H1 (cell line): ENCODE data around the gene ZNF8. TPM values are rescaled to one million over a fixed set of nuclear protein-coding genes. Genes with fewer than 3 reads are reported as not detected.

Experiments
- CTCF ChIA-PET: fragments of 300-600 bp; sonication (Branson Sonifier 250); formaldehyde crosslinking; loops from one replicate; lab custom pipeline; 2021; ENCODE audit not compliant: partially characterized antibody; lab: Charles Lee
- POLR2A ChIA-PET: fragments of 300-600 bp; sonication (Branson Sonifier 250); formaldehyde crosslinking; loops from one replicate; lab custom pipeline; 2021; ENCODE audit warnings: inconsistent platforms; ENCODE audit not compliant: partially characterized antibody; lab: Charles Lee
- DNase-seq, 2 experiments: peaks; one replicate each; pipeline versions ENCODE4 v3.0.0 to v3.0.0-alpha.2; 2010 to 2022; ENCODE audit warnings: low spot score in 2 of 2, low read depth in 1 of 2, mixed read lengths in 1 of 2
- FAIRE-seq: peaks from 2 replicates; lab custom pipeline; 2011; peaks lifted over from hg19 to GRCh38; lab: Jason Lieb, UNC
- H2AFZ ChIP-seq: 2 replicates; pipeline ENCODE4 v1.8.1; 2012; ENCODE audit warnings: low read length, inconsistent platforms
- H2AK5ac ChIP-seq: 2 replicates; pipeline ENCODE4 v1.6.1; 2013; ENCODE audit warnings: low read depth, low read length
- H2BK120ac ChIP-seq: replicated peaks from 2 replicates; pipeline ENCODE3; 2013; ENCODE audit warnings: low read depth, low read length, inconsistent platforms
- H2BK12ac ChIP-seq: 2 replicates; pipeline ENCODE4 v1.6.1; 2013; ENCODE audit warnings: low read depth, low read length
- H2BK15ac ChIP-seq: 2 replicates; pipeline ENCODE4 v1.6.1; 2013; ENCODE audit warnings: low read length
- H2BK20ac ChIP-seq: 2 replicates; pipeline ENCODE4 v1.6.1; 2013; ENCODE audit warnings: low read length
- H2BK5ac ChIP-seq: 2 replicates; pipeline ENCODE4 v1.6.1; 2013; ENCODE audit warnings: low read depth, low read length
- H3K14ac ChIP-seq: 2 replicates; pipeline ENCODE4 v1.6.1; 2013; ENCODE audit warnings: inconsistent platforms; ENCODE audit not compliant: insufficient read length
- H3K18ac ChIP-seq: 2 replicates; pipeline ENCODE4 v1.6.1; 2013; ENCODE audit warnings: low read length; ENCODE audit errors: extremely low read depth
- H3K23ac ChIP-seq: 2 replicates; pipeline ENCODE4 v1.6.1; 2013; ENCODE audit warnings: inconsistent platforms; ENCODE audit not compliant: insufficient read length
- H3K23me2 ChIP-seq: 2 replicates; pipeline ENCODE4 v1.6.1; 2013; ENCODE audit warnings: low read depth, low read length
- H3K27ac ChIP-seq: 2 replicates; pipeline ENCODE4 v1.6.1; 2011; ENCODE audit warnings: low read depth, low read length, inconsistent platforms
- H3K27me3 ChIP-seq, 4 experiments: replicated peaks in 1 of 4; 1 replicate in 1 of 4; 2 replicates in 3 of 4; pipeline versions ENCODE4 v1.6.1 to v1.8.1; 2011 to 2013; ENCODE audit warnings: low read length in 3 of 4, mild to moderate bottlenecking in 3 of 4, inconsistent platforms in 2 of 4, mixed read lengths in 2 of 4, moderate library complexity in 1 of 4; ENCODE audit not compliant: control insufficient read depth in 3 of 4, insufficient read depth in 3 of 4; ENCODE audit errors: extremely low read depth in 1 of 4
- H3K36me3 ChIP-seq, 4 experiments: 2 replicates each; pipeline versions ENCODE4 v1.6.1 to v1.8.1; 2011 to 2013; ENCODE audit warnings: mild to moderate bottlenecking in 4 of 4, low read length in 3 of 4, moderate library complexity in 2 of 4, control low read depth in 1 of 4, inconsistent platforms in 1 of 4; ENCODE audit not compliant: insufficient read depth in 4 of 4, control insufficient read depth in 2 of 4
- H3K4ac ChIP-seq: replicated peaks from 2 replicates; pipeline ENCODE3; 2013; ENCODE audit warnings: low read length, low read depth, mixed read lengths, inconsistent platforms; ENCODE audit not compliant: insufficient read length
- H3K4me1 ChIP-seq, 4 experiments: replicated peaks in 1 of 4; 1 replicate in 1 of 4; 2 replicates in 3 of 4; pipeline versions ENCODE4 v1.6.1 to v1.8.1; 2011 to 2013; ENCODE audit warnings: low read length in 3 of 4, inconsistent platforms in 2 of 4, mixed read lengths in 1 of 4; ENCODE audit not compliant: insufficient read depth in 4 of 4, control insufficient read depth in 3 of 4
- H3K4me2 ChIP-seq, 2 experiments: 2 replicates each; pipeline versions ENCODE4 v1.6.1 to v1.8.1; 2011 to 2013; ENCODE audit warnings: low read depth in 2 of 2, low read length in 2 of 2, control low read depth in 1 of 2, inconsistent platforms in 1 of 2, mild to moderate bottlenecking in 1 of 2; ENCODE audit not compliant: insufficient read depth in 1 of 2
- H3K4me3 ChIP-seq, 4 experiments: fragments of 200-600, 300-600 bp in 1 of 4; sonication (generic), shearing (Covaris generic), sonication (Bioruptor Twin) in 1 of 4; 2 replicates each; pipeline versions ENCODE4 v1.5.1 to v1.8.1; 2011 to 2016; ENCODE audit warnings: low read length in 4 of 4, low read depth in 3 of 4, control low read depth in 2 of 4, inconsistent platforms in 2 of 4, mild to moderate bottlenecking in 2 of 4, mixed read lengths in 1 of 4, moderate library complexity in 1 of 4; ENCODE audit not compliant: insufficient read depth in 2 of 4; ENCODE audit errors: extremely low read depth in 1 of 4
- H3K56ac ChIP-seq: replicated peaks from 2 replicates; pipeline ENCODE3; 2013; ENCODE audit warnings: low read depth, mild to moderate bottlenecking, mixed read lengths, low read length, inconsistent platforms; ENCODE audit not compliant: insufficient read length
- H3K79me1 ChIP-seq: 2 replicates; pipeline ENCODE4 v1.6.1; 2013; ENCODE audit warnings: low read depth, low read length, control low read depth
- H3K79me2 ChIP-seq, 2 experiments: 2 replicates each; pipeline versions ENCODE4 v1.6.1 to v1.8.1; 2012 to 2013; ENCODE audit warnings: low read length in 2 of 2, mild to moderate bottlenecking in 2 of 2, inconsistent platforms in 1 of 2; ENCODE audit not compliant: insufficient read depth in 2 of 2, control insufficient read depth in 1 of 2
- H3K9ac ChIP-seq, 4 experiments: replicated peaks in 1 of 4; 1 replicate in 1 of 4; 2 replicates in 3 of 4; pipeline versions ENCODE4 v1.6.1 to v1.8.1; 2011 to 2013; ENCODE audit warnings: low read depth in 3 of 4, low read length in 3 of 4, control low read depth in 2 of 4, mild to moderate bottlenecking in 2 of 4, moderate library complexity in 2 of 4, inconsistent platforms in 1 of 4; ENCODE audit errors: extremely low read depth in 1 of 4
- H3K9me3 ChIP-seq, 2 experiments: 2 replicates each; pipeline versions ENCODE4 v1.6.1 to v1.8.1; 2012 to 2013; ENCODE audit warnings: mild to moderate bottlenecking in 2 of 2, moderate library complexity in 2 of 2, control low read depth in 1 of 2, inconsistent platforms in 1 of 2, low read depth in 1 of 2, low read length in 1 of 2, mixed read lengths in 1 of 2; ENCODE audit not compliant: insufficient read depth in 2 of 2
- H4K20me1 ChIP-seq, 2 experiments: replicated peaks in 1 of 2; 2 replicates each; pipeline versions ENCODE3 to v1.8.1; 2011 to 2013; ENCODE audit warnings: inconsistent platforms in 2 of 2, low read length in 2 of 2, mild to moderate bottlenecking in 1 of 2; ENCODE audit not compliant: insufficient read depth in 2 of 2, control insufficient read depth in 1 of 2
- H4K5ac ChIP-seq: 2 replicates; pipeline ENCODE4 v1.6.1; 2013; ENCODE audit warnings: low read length, low read depth, mixed read lengths, inconsistent platforms; ENCODE audit not compliant: insufficient read length
- H4K8ac ChIP-seq: 2 replicates; pipeline ENCODE4 v1.8.0; 2013; ENCODE audit warnings: mild to moderate bottlenecking, moderate library complexity, low read length, inconsistent platforms; ENCODE audit not compliant: insufficient read depth; ENCODE audit errors: extremely low read depth
- H4K91ac ChIP-seq: replicated peaks from 2 replicates; pipeline ENCODE3; 2013; ENCODE audit warnings: low read length, mixed read lengths, inconsistent platforms; ENCODE audit not compliant: insufficient read length
- CBX5 ChIP-seq: fragments of 300-800, 300-1000 bp; sonication (generic); IDR thresholded peaks from 2 replicates; pipeline ENCODE4 v1.7.1; 2016; ENCODE audit warnings: antibody characterized with exemption, low read length, low read depth
- CHD2 ChIP-seq: IDR thresholded peaks from 2 replicates; pipeline ENCODE4 v1.6.1; 2012; ENCODE audit warnings: low read length, improper control_type of control experiment
- CTBP2 ChIP-seq: IDR thresholded peaks from 2 replicates; pipeline ENCODE4 v1.7.0; 2011; ENCODE audit warnings: borderline replicate concordance, mild to moderate bottlenecking, moderate library complexity, mixed read lengths, low read length; ENCODE audit not compliant: insufficient read depth, insufficient read length
- EP300 ChIP-seq, 2 experiments: IDR thresholded peaks; 1 replicate in 1 of 2; 2 replicates in 1 of 2; pipeline ENCODE4 v1.6.1; 2011 to 2012; ENCODE audit warnings: low read depth in 2 of 2, low read length in 2 of 2, mild to moderate bottlenecking in 2 of 2, borderline replicate concordance in 1 of 2, inconsistent platforms in 1 of 2, moderate library complexity in 1 of 2
- KDM5A ChIP-seq: fragments of 200-600 bp; IDR thresholded peaks from 2 replicates; pipeline ENCODE4 v1.7.1; 2012; ENCODE audit warnings: mild to moderate bottlenecking, low read length, inconsistent platforms, mixed read lengths
- RXRA ChIP-seq: IDR thresholded peaks from 2 replicates; pipeline ENCODE4 v1.6.1; 2011; ENCODE audit warnings: low read depth, mild to moderate bottlenecking, low read length, moderate library complexity; ENCODE audit not compliant: insufficient read depth
- SP4 ChIP-seq: IDR thresholded peaks from 2 replicates; pipeline ENCODE4 v1.6.1; 2012; ENCODE audit warnings: low read length, inconsistent platforms
- TAF7 ChIP-seq: optimal IDR thresholded peaks from 2 replicates; pipeline ENCODE3; 2011; ENCODE audit warnings: low read depth, mild to moderate bottlenecking, inconsistent platforms, low read length, moderate library complexity, borderline replicate concordance
- WGBS, 2 experiments: shearing (Covaris generic) in 1 of 2; methylation state at CpG; one replicate each; pipeline versions ENCODE4 v1.1.6 to v1.1.7; 2013 to 2015; ENCODE audit warnings: low lambda C conversion rate in 2 of 2, mixed read lengths in 2 of 2, inconsistent platforms in 1 of 2, low coverage in 1 of 2, missing lambda C conversion rate in 1 of 2; ENCODE audit not compliant: insufficient replicate concordance in 2 of 2, insufficient coverage in 1 of 2, insufficient read length in 1 of 2; ENCODE audit errors: extremely low coverage in 1 of 2, missing lambda C conversion rate in 1 of 2; 5-methylcytosine and 5-hydroxymethylcytosine counted together
- polyA plus RNA-seq, 7 experiments: library from polyadenylated mRNA; depleted of rRNA in 3 of 7; stranded (reverse) in 5 of 7; unstranded in 2 of 7; fragments of >200 nt in 5 of 7; fragments of 200-250 nt in 2 of 7; gene quantifications; 1 replicate in 5 of 7; 2 replicates in 1 of 7; 4 replicates in 1 of 7; pipeline versions ENCODE4 v1.2.1 to v1.2.3, GENCODE V29; 2011 to 2013; ENCODE audit warnings: missing spikeins in 2 of 7, mixed read lengths in 2 of 7
- total RNA-seq: library from RNA; stranded (reverse); fragmentation: NEBNext Ultra II Directional; extraction: Animal tissue kit (Norgen Biotek cat#: 25700); gene quantifications from 2 replicates; pipeline ENCODE4 v1.2.1, GENCODE V29; 2021
- TF ChIP-seq, protein P1 (sequence below), 3 experiments: IDR thresholded peaks; 1 replicate in 2 of 3; 2 replicates in 1 of 3; pipeline versions ENCODE4 v1.5.1 to v1.6.1; 2011; ENCODE audit warnings: low read length in 3 of 3, mild to moderate bottlenecking in 3 of 3, inconsistent platforms in 2 of 3, low read depth in 1 of 3, moderate library complexity in 1 of 3; ENCODE audit not compliant: insufficient read depth in 1 of 3; ENCODE audit errors: control extremely low read depth in 1 of 3

ZNF8 gene
- total and polyA plus RNA-seq, 2 of the 8 experiments (the other 6 are each of a cell fraction or from before 2014, with no cell fraction given) = 9.2 to 21.5 TPM

DNA sequence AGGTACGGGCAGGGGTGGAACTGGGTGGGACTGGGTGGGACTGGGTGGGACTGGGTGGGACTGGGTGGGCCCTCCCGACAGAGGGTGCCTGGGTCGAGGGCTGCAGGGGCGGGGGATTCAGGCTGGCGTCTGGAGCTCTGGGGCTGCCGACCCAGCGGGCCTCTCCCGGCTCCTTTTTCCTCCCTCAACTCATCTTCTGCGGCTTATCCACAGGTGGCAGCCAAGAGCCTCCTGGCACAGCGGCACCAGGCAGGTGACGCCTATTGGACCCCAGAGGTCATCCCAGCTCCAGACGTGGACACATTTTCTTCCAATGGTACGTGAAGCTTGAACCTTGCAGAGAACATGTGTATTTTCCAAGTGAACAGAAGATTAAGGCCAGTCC lies 49.5 kb upstream of the ZNF8 start:
- Histone ChIP-seq H2BK5ac (peak overlapping the region; percentile 93), H2BK12ac (no peak overlapping the region), H4K8ac (peak overlapping the region; percentile 100), H4K5ac (peak overlapping the region; percentile 99), H2BK15ac (no peak overlapping the region), H3K9me3 (no peaks in the 10 kb centered on the region; a peak in 1 of 4 replicates), H3K18ac (peak overlapping the region; percentile 90; the same call in 1 of the 2 replicates), H3K14ac (no peak overlapping the region), H3K23ac (no peak overlapping the region), H3K79me1 (peaks cover 11% of the 10 kb centered on the region), H2BK20ac (no peak overlapping the region), H3K4ac (peak overlapping the region; percentile 94), H3K4me3 (peak overlapping the region; percentile 81 to 96 (median 90)), H3K27ac (peak overlapping the region; percentile 97), H3K56ac (peak overlapping the region; percentile 42), H2BK120ac (no peak overlapping the region), H3K27me3 (no peaks in the 10 kb centered on the region), H3K36me3 (peaks cover 28 to 44% (median 38%) of the 10 kb centered on the region in 4 experiments), H3K4me1 (peaks cover 3 to 14% (median 5%) of the 10 kb centered on the region in 4 experiments), H3K23me2 (peaks cover 10% of the 10 kb centered on the region), H4K91ac (peak overlapping the region; percentile 73), H4K20me1 (peaks cover 3 to 16% of the 10 kb centered on the region in 2 experiments), H2AFZ (no peak overlapping the region), H3K4me2 (peak overlapping the region; percentile 89 to 92), H2AK5ac (peak overlapping the region; percentile 98; the same call in 1 of the 2 replicates), H3K79me2 (peaks cover 12 to 42% of the 10 kb centered on the region in 2 experiments; a peak in 3 of 4 replicates), H3K9ac (peak overlapping the region; percentile 84 to 97 (median 95))
- CTCF ChIA-PET = interaction anchor here (0.6 to 2.7 kb wide), 10 partner anchors 9 to 143 kb away, joined by 3 to 12 read pairs (median 4); no protein-coding TSS in a partner anchor
- FAIRE-seq = no peak
- POLR2A ChIA-PET = interaction anchor here (0.5 to 4.1 kb wide), 45 partner anchors 9 to 550 kb away, joined by 3 to 52 read pairs (median 5); partner anchors contain the start of genes ZNF274, ZNF497, ZNF606 and ZNF8
- WGBS, 2 experiments = 8% methylated on average over 12 of the region's 13 CpGs; no CpG with 5 or more reads in 1 of the 2 experiments
- peak in 1 of 2 experiments; percentile 50 for DNase-seq
- TF ChIP-seq TAF7 (no peak), EP300 (IDR thresholded peaks at IDR 0.05; ENCODE audit: borderline replicate concordance in 1 of 2, low read depth in 2 of 2, low read length in 2 of 2) (no peak), CBX5 (no peak), KDM5A (no peak), SP4 (no peak), CTBP2 (no peak), CHD2 (no peak), RXRA (no peak)
- TF ChIP-seq, protein P1, sequence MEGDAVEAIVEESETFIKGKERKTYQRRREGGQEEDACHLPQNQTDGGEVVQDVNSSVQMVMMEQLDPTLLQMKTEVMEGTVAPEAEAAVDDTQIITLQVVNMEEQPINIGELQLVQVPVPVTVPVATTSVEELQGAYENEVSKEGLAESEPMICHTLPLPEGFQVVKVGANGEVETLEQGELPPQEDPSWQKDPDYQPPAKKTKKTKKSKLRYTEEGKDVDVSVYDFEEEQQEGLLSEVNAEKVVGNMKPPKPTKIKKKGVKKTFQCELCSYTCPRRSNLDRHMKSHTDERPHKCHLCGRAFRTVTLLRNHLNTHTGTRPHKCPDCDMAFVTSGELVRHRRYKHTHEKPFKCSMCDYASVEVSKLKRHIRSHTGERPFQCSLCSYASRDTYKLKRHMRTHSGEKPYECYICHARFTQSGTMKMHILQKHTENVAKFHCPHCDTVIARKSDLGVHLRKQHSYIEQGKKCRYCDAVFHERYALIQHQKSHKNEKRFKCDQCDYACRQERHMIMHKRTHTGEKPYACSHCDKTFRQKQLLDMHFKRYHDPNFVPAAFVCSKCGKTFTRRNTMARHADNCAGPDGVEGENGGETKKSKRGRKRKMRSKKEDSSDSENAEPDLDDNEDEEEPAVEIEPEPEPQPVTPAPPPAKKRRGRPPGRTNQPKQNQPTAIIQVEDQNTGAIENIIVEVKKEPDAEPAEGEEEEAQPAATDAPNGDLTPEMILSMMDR (IDR thresholded peaks at IDR 0.05; ENCODE audit: control extremely low read depth in 1 of 3, insufficient read depth in 1 of 3, low read depth in 1 of 3, low read length in 3 of 3) = peak; percentile 55 to 67 (median 57)
